ENCODE measurements around the gene FRMD4A.

GRCh38 chr10:13815756-13816155, 515.0 kb downstream of the FRMD4A start:
- TF ChIP-seq, protein P1, sequence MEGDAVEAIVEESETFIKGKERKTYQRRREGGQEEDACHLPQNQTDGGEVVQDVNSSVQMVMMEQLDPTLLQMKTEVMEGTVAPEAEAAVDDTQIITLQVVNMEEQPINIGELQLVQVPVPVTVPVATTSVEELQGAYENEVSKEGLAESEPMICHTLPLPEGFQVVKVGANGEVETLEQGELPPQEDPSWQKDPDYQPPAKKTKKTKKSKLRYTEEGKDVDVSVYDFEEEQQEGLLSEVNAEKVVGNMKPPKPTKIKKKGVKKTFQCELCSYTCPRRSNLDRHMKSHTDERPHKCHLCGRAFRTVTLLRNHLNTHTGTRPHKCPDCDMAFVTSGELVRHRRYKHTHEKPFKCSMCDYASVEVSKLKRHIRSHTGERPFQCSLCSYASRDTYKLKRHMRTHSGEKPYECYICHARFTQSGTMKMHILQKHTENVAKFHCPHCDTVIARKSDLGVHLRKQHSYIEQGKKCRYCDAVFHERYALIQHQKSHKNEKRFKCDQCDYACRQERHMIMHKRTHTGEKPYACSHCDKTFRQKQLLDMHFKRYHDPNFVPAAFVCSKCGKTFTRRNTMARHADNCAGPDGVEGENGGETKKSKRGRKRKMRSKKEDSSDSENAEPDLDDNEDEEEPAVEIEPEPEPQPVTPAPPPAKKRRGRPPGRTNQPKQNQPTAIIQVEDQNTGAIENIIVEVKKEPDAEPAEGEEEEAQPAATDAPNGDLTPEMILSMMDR (IDR thresholded peaks at IDR 0.05): no peak
- TF ChIP-seq POLR2AphosphoS5 (IDR thresholded peaks at IDR 0.05) (no peak), POLR2A (IDR thresholded peaks at IDR 0.05) (no peak)

Data from upper lobe of left lung (tissue), 4 donors.